Prostate gland (tissue), 2 donors: ENCODE measurements around the gene SLCO1C1. TPM values are rescaled to one million over a fixed set of nuclear protein-coding genes. Genes with fewer than 3 reads are reported as not detected.
"Not testable (repeated sequence)": the region's sequence is repeated elsewhere in the genome, so short reads cannot be mapped to it uniquely, and the experiment has no call there.

ENCODE experiments used
- DNase-seq: peaks from one replicate; pipeline ENCODE4 v3.0.0-alpha.2; 2019; ENCODE audit warnings: low spot score
- H3K27ac ChIP-seq, 2 donors: fragments of 200-600 bp; sonication (generic); 2 replicates each; pipeline ENCODE4 v1.5.1; 2017 to 2019
- H3K27me3 ChIP-seq: fragments of 200-600 bp; sonication (generic); replicated peaks from 2 replicates; pipeline ENCODE4 v1.5.1; 2019; ENCODE audit not compliant: insufficient read depth
- H3K36me3 ChIP-seq, 2 donors: fragments of 200-600 bp; sonication (generic); 1 replicate in 1 of 2; 2 replicates in 1 of 2; pipeline versions ENCODE4 v1.5.1 to v1.8.1; 2017 to 2019
- H3K4me1 ChIP-seq: fragments of 200-600 bp; sonication (generic); replicated peaks from 2 replicates; pipeline ENCODE4 v1.5.1; 2019
- H3K4me3 ChIP-seq, 2 donors: fragments of 200-600 bp; sonication (generic); 2 replicates each; pipeline ENCODE4 v1.5.1; 2017 to 2019
- H3K9me3 ChIP-seq: fragments of 200-600 bp; sonication (generic); 2 replicates; pipeline ENCODE4 v1.5.1; 2017
- POLR2A ChIP-seq: fragments of 450-650 bp; IDR thresholded peaks from one replicate; pipeline ENCODE4 v1.6.1; 2016; ENCODE audit warnings: antibody characterized with exemption, mild to moderate bottlenecking
- POLR2AphosphoS5 ChIP-seq: sonication (generic); formaldehyde crosslinking; IDR thresholded peaks from one replicate; pipeline ENCODE4 v1.6.1; 2017; ENCODE audit warnings: antibody characterized with exemption
- WGBS: methylation state at CpG from one replicate; pipeline ENCODE4 v1.1.5; 2018; 5-methylcytosine and 5-hydroxymethylcytosine counted together
- intact Hi-C: fragments of 100-400 bp; cut with DNase I; formaldehyde crosslinking; loops from one replicate; pipeline ENCODE4 v1.14.2; 2022
- total RNA-seq, 2 donors: library from RNA; depleted of rRNA; stranded (reverse); fragments of >200 nt; gene quantifications; one replicate each; pipeline ENCODE4 v1.1.0, GENCODE V29; 2016
- TF ChIP-seq, protein P1 (sequence below), 4 experiments: fragments of 200-600 bp in 2 of 4; fragments of 450-650 bp in 2 of 4; sonication (generic) in 2 of 4; IDR thresholded peaks; 1 replicate in 3 of 4; 2 replicates in 1 of 4; pipeline ENCODE4 v1.5.1; 2016 to 2019; ENCODE audit warnings: antibody characterized with exemption in 4 of 4, mild to moderate bottlenecking in 2 of 4, moderate library complexity in 2 of 4

Gene SLCO1C1
- total RNA-seq, 2 donors from 2014 or later: 0.23 TPM; not detected in 1

DNA sequence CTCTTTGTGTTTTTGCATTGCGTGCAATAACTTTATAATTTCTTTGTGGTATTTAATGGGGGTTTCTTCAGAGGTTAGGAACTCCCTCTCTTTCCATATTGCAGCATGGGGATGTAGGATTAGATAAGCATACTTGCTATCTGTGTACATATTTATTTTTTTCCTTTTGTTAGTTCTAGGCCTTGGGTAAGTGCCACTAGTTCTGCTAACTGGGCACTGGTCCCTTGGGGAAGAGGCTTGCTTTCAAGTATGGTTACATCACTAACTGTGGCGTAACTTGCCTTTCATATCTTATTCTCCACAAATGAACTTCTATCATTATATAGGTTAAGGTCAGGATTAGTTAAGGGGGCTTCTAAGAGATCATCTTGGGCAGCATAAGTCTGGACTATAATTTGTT, 83.8 kb downstream of the SLCO1C1 start:
- Histone ChIP-seq H3K27ac (no peak overlapping the region), H3K36me3 (no peaks in the 10 kb centered on the region), H3K4me3 (no peak overlapping the region), H3K9me3 (no peaks in the 10 kb centered on the region), H3K27me3 (no peaks in the 10 kb centered on the region), H3K4me1 (no peaks in the 10 kb centered on the region)
- intact Hi-C loops: no loop called here
- no peak for DNase-seq
- 73% methylated on average over 2 of the region's 2 CpGs for WGBS
- TF ChIP-seq POLR2AphosphoS5: no peak
- TF ChIP-seq POLR2A: no peak
- TF ChIP-seq, protein P1, sequence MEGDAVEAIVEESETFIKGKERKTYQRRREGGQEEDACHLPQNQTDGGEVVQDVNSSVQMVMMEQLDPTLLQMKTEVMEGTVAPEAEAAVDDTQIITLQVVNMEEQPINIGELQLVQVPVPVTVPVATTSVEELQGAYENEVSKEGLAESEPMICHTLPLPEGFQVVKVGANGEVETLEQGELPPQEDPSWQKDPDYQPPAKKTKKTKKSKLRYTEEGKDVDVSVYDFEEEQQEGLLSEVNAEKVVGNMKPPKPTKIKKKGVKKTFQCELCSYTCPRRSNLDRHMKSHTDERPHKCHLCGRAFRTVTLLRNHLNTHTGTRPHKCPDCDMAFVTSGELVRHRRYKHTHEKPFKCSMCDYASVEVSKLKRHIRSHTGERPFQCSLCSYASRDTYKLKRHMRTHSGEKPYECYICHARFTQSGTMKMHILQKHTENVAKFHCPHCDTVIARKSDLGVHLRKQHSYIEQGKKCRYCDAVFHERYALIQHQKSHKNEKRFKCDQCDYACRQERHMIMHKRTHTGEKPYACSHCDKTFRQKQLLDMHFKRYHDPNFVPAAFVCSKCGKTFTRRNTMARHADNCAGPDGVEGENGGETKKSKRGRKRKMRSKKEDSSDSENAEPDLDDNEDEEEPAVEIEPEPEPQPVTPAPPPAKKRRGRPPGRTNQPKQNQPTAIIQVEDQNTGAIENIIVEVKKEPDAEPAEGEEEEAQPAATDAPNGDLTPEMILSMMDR (IDR thresholded peaks at IDR 0.05): no peak

- H3K27ac ChIP-seq, H3K4me1 ChIP-seq, H3K36me3 ChIP-seq, DNase-seq, H3K27me3 ChIP-seq, intact Hi-C loops, H3K9me3 ChIP-seq, H3K4me3 ChIP-seq: not testable (repeated sequence)
- WGBS: 59% methylated on average over 3 of the region's 3 CpGs
These were observed 84.8 kb downstream of the SLCO1C1 start for GRCh38 chr12:20779971-20780370.

GRCh38 chr12:20783796-20784357, 88.7 kb downstream of the SLCO1C1 start:
- H3K4me1 ChIP-seq, H3K4me3 ChIP-seq, intact Hi-C loops, H3K36me3 ChIP-seq, H3K27me3 ChIP-seq, H3K9me3 ChIP-seq, DNase-seq, H3K27ac ChIP-seq: not testable (repeated sequence)
- 95% methylated on average over 12 of the region's 13 CpGs for WGBS

- H3K4me3 ChIP-seq: no peak overlapping the region
- no peaks in the 10 kb centered on the region for H3K36me3 ChIP-seq
- intact Hi-C loops: no loop called here
- no peak for DNase-seq
- TF ChIP-seq POLR2A (no peak), POLR2AphosphoS5 (no peak)
- TF ChIP-seq, protein P1 (IDR thresholded peaks at IDR 0.05): no peak
- no peaks in the 10 kb centered on the region for H3K9me3 ChIP-seq
- no peaks in the 10 kb centered on the region for H3K4me1 ChIP-seq
- 96% methylated on average over 1 of the region's 1 CpG for WGBS
- no peak overlapping the region for H3K27ac ChIP-seq
- no peaks in the 10 kb centered on the region for H3K27me3 ChIP-seq
These were observed 97.8 kb downstream of the SLCO1C1 start for GRCh38 chr12:20792971-20793370.

DNA sequence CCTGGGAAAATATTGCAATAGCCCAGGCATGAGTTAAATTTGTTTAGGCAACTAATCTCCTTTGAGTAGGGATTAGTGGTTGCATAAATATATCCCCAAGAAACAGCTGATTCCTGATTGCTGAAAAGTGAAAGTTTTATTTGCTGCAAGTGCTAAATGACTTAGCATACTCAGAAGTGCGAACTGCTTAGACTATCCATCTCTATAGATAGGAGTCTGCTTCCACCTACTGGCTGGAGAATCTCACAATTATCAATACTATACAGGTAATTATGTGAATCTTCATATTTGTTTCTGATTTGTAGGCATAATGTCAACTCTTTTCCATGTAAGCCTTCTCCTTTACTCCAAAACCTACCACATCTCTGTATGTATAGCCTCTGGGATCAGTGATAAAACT, 103.4 kb downstream of the SLCO1C1 start:
- intact Hi-C loops: no loop called here
- WGBS: 13% methylated on average over 1 of the region's 1 CpG
- H3K27me3 ChIP-seq: no peaks in the 10 kb centered on the region
- H3K4me3 ChIP-seq: no peak overlapping the region
- no peak overlapping the region for H3K27ac ChIP-seq
- no peaks in the 10 kb centered on the region for H3K36me3 ChIP-seq
- no peaks in the 10 kb centered on the region for H3K4me1 ChIP-seq
- DNase-seq: peak; percentile 22
- TF ChIP-seq POLR2AphosphoS5: no peak
- TF ChIP-seq, protein P1 (IDR thresholded peaks at IDR 0.05): peak; percentile 21 to 70 (median 44)
- no peaks in the 10 kb centered on the region for H3K9me3 ChIP-seq

- WGBS: 88% methylated on average over 1 of the region's 1 CpG
- Histone ChIP-seq H3K27ac (no peak overlapping the region), H3K9me3 (no peaks in the 10 kb centered on the region), H3K27me3 (no peaks in the 10 kb centered on the region), H3K4me3 (no peak overlapping the region), H3K4me1 (no peaks in the 10 kb centered on the region), H3K36me3 (no peaks in the 10 kb centered on the region)
- DNase-seq: no peak
- no peak for TF ChIP-seq POLR2AphosphoS5
- intact Hi-C loops: loop anchor here (10.0 kb wide), 1 partner anchor 1055 kb away; no protein-coding TSS in a partner anchor
These were observed 105.0 kb downstream of the SLCO1C1 start for GRCh38 chr12:20800160-20800559.
